RWPE2 (cell line): ENCODE data around the gene RRAD.

Source experiments
- ATAC-seq: fragments of 200-7000 bp; cut with Tn5 transposase; 3 replicates; pipeline ENCODE4 v1.9.1; 2021; ENCODE audit warnings: low read depth
- DNase-seq: peaks from one replicate; pipeline ENCODE4 v3.0.0-alpha.2; 2020; ENCODE audit warnings: low spot score
- H3K27ac ChIP-seq: fragments of 450-650 bp; 2 replicates; pipeline ENCODE4 v1.5.1; 2017; ENCODE audit warnings: mild to moderate bottlenecking; ENCODE audit not compliant: poor library complexity, severe bottlenecking
- H3K27me3 ChIP-seq: fragments of 250-450 bp; sonication (Bioruptor Pico); 2 replicates; pipeline ENCODE4 v1.5.1; 2021; ENCODE audit warnings: mild to moderate bottlenecking, moderate library complexity; ENCODE audit not compliant: insufficient read depth, poor library complexity, severe bottlenecking
- H3K36me3 ChIP-seq: fragments of 250-450 bp; sonication (Bioruptor Pico); 2 replicates; pipeline ENCODE4 v1.5.1; 2020; ENCODE audit warnings: low read depth, mild to moderate bottlenecking, moderate library complexity
- H3K4me1 ChIP-seq: fragments of 250-450 bp; sonication (Bioruptor Pico); 2 replicates; pipeline ENCODE4 v1.5.1; 2021; ENCODE audit warnings: mild to moderate bottlenecking, moderate library complexity; ENCODE audit not compliant: insufficient read depth, poor library complexity, severe bottlenecking
- H3K4me3 ChIP-seq: fragments of 250-450 bp; sonication (Bioruptor Pico); 2 replicates; pipeline ENCODE4 v1.5.1; 2021; ENCODE audit warnings: mild to moderate bottlenecking, moderate library complexity; ENCODE audit not compliant: severe bottlenecking
- H3K9me3 ChIP-seq: fragments of 250-450 bp; sonication (Bioruptor Pico); 2 replicates; pipeline ENCODE4 v1.5.1; 2021; ENCODE audit warnings: mild to moderate bottlenecking, moderate library complexity; ENCODE audit not compliant: severe bottlenecking
- TF ChIP-seq, protein P1 (sequence below): fragments of 450-650 bp; IDR thresholded peaks from one replicate; pipeline ENCODE4 v1.5.1; 2017; ENCODE audit warnings: mild to moderate bottlenecking, moderate library complexity; ENCODE audit not compliant: poor library complexity, severe bottlenecking

RRAD gene

DNA sequence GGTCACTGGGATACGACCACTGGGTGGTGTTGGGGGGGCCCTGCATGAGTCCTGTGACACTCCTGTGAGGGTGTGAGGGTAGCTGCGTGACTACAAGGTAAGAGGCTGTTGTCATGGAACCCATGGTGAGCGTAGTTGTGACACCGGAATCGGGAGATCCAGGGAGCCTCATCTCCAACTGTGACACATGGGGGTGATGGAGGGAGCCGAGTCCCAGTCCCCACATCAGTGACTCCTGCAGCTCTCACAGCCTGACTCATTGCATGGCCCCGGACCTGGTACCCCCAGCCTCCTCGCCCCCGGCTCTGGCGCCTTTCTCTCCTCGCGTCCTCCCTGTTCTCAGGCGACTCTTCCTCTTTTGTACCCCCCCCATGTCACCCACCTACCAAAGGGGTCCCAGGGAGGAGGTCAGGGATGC, 20.9 kb downstream of the RRAD start:
- no peaks in the 10 kb centered on the region for H3K9me3 ChIP-seq

DNA sequence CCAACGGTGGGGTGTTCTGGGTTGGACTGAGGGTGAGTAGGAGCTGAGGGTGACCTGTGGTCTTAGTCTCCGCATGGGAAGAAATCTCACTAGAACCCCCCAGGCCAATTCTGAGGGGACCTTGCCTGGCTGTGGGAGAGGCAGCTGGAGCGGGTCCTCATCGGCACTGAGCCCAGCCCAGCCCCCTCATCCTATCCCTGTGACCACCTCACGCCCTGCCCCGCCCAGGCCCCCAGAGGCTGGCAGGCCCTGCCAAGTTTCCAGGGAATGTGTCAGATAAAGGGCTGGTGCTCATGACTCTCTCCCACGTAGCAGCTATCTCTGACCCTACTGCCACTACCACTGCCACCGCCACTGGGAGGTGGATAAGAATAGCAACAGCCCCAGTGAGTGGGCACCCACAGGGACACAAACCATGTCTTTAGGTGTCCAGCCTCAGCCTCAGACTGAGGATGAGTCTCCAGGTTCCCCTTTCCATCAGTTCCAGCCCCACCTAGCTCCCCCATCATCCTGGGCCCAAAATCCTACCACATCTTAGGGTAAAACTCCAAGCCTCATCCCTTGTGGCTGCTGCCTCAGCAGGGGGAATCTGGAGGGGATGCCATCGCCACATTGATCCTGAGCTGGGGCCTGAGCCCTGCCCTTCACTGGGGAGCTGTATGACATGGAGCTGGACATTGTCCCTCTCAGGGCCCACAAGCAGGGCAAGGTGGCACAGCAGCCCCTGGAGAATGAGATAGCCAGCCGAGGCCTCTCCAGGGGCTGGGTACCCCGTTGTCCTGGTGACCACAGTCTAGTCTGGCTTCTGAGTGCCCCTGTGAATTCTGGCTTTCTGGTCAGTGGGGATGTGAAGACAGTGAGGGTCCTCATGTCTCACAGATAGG, 21.5 kb downstream of the RRAD start:
- H3K4me1 ChIP-seq = peaks cover 11% of the 10 kb centered on the region
- H3K9me3 ChIP-seq = no peaks in the 10 kb centered on the region
- TF ChIP-seq, protein P1, sequence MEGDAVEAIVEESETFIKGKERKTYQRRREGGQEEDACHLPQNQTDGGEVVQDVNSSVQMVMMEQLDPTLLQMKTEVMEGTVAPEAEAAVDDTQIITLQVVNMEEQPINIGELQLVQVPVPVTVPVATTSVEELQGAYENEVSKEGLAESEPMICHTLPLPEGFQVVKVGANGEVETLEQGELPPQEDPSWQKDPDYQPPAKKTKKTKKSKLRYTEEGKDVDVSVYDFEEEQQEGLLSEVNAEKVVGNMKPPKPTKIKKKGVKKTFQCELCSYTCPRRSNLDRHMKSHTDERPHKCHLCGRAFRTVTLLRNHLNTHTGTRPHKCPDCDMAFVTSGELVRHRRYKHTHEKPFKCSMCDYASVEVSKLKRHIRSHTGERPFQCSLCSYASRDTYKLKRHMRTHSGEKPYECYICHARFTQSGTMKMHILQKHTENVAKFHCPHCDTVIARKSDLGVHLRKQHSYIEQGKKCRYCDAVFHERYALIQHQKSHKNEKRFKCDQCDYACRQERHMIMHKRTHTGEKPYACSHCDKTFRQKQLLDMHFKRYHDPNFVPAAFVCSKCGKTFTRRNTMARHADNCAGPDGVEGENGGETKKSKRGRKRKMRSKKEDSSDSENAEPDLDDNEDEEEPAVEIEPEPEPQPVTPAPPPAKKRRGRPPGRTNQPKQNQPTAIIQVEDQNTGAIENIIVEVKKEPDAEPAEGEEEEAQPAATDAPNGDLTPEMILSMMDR = no peak
- H3K27ac ChIP-seq = no peak overlapping the region
- no peaks in the 10 kb centered on the region for H3K36me3 ChIP-seq
- no peaks in the 10 kb centered on the region for H3K27me3 ChIP-seq
- no peak overlapping the region for H3K4me3 ChIP-seq
- ATAC-seq (no peak), DNase-seq (no peak)

More for the DNA sequence above, 20.9 kb downstream of the RRAD start:
- TF ChIP-seq, protein P1 = no peak
- H3K27ac ChIP-seq = no peak overlapping the region
- H3K4me1 ChIP-seq = peaks cover 10% of the 10 kb centered on the region
- no peaks in the 10 kb centered on the region for H3K27me3 ChIP-seq
- ATAC-seq (no peak), DNase-seq (peak; percentile 42)
- no peak overlapping the region for H3K4me3 ChIP-seq
- no peaks in the 10 kb centered on the region for H3K36me3 ChIP-seq

DNA sequence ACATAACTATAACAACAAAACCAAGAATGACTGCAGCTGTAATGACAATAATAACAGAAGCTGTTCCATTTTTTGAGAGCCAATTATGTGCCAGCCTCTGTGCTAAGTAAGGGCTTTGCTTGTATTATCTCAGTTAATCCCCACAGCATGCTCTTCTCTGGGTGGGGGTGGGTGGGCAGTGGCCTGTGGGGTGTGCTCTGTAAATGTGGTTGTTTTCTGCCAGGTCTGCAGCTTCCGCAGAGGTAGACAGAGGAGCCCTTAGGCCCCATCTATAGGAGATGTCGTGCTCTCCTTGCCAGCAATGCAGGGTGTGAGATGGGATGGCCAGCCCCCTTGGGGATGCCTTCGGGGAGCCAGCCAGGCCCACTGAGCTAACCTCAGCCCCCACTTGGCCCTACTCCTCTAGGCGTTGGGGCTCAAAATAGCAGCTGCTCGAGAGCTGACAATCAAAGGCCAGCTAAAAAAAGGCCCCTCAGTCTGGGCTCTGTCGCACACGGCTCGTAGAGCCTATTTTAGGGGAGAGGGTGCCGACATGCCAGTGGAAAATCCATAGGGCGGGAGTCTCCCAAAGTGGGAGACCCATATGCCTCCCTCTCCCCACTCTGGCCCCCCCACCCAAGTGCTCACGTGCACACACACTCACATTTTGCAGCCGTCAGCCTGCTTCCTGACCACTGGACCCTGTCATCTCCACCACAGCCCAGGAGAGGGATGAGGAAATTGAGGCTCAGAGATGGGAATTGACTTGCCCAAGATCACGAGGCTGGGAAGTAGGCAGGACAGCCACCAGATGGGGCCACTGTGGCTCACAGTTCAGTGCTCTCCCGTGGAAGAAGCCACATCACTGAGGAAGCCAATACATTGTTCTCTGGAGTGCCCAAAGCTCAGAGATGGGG, 22.4 kb downstream of the RRAD start:
- Histone ChIP-seq H3K27ac (no peak overlapping the region), H3K9me3 (no peaks in the 10 kb centered on the region), H3K4me1 (peaks cover 11% of the 10 kb centered on the region), H3K4me3 (no peak overlapping the region), H3K27me3 (no peaks in the 10 kb centered on the region), H3K36me3 (no peaks in the 10 kb centered on the region)
- DNase-seq (no peak), ATAC-seq (no peak)
- TF ChIP-seq, protein P1 = no peak

DNA sequence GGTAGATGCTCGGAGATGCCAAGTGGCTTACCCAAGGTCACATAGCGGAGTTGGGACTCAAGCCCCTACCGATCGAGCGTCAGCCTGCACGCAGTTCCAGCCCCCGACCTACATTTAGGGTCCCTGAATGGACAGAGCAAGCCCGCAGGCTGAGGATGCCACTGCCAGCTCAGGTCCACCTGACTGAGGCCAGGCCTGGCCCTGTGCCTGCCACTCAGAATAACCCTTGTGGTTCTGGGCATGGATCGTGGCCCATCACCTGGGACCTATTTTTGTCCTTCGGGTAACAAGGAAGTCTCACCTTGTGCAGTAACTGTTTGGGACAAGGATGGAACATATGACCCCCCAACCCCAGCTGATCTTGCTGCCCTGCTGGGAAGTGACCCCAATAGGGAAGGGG, 23.7 kb downstream of the RRAD start:
- no peak for ATAC-seq
- Histone ChIP-seq H3K27me3 (no peaks in the 10 kb centered on the region), H3K27ac (no peak overlapping the region), H3K4me1 (peaks cover 19% of the 10 kb centered on the region), H3K4me3 (no peak overlapping the region), H3K36me3 (no peaks in the 10 kb centered on the region), H3K9me3 (no peaks in the 10 kb centered on the region)
- TF ChIP-seq, protein P1 = no peak
- no peak for DNase-seq
